HG03108 (cell line): ENCODE results near the gene RALGAPA1.
"Not testable (repeated sequence)": the region's sequence is repeated elsewhere in the genome, so short reads cannot be mapped to it uniquely, and the experiment has no call there.

Experiments
- ATAC-seq: cut with Tn5 transposase; IDR thresholded peaks from one replicate; pipeline ENCODE4 v1.9.1; 2021; ENCODE audit warnings: moderate library complexity; ENCODE audit not compliant: unreplicated experiment

RALGAPA1 gene

GRCh38 chr14:35808638-35809563 lies at the start of gene RALGAPA1:
Gene RALGAPA1 (minus strand): TSS chr14:35809295. CDS start chr14:35808835, 460 bp downstream.
- ATAC-seq: peak; percentile 97

GRCh38 chr14:35858521-35859209 lies 49.6 kb upstream of the RALGAPA1 start:
- no peak for ATAC-seq

GRCh38 chr14:35855876-35856481 lies 46.9 kb upstream of the RALGAPA1 start:
- peak; percentile 96 for ATAC-seq

GRCh38 chr14:35854696-35855270 lies 45.7 kb upstream of the RALGAPA1 start:
- ATAC-seq: no peak

- ATAC-seq: no peak
These were observed 44.1 kb upstream of the RALGAPA1 start for GRCh38 chr14:35853225-35853624.

- ATAC-seq: no peak
These were observed 42.7 kb upstream of the RALGAPA1 start for GRCh38 chr14:35851823-35852222.

GRCh38 chr14:35849122-35849521 lies 40.0 kb upstream of the RALGAPA1 start:
- no peak for ATAC-seq

GRCh38 chr14:35847636-35848035 lies 38.5 kb upstream of the RALGAPA1 start:
- ATAC-seq: no peak

GRCh38 chr14:35844494-35844893 lies 35.4 kb upstream of the RALGAPA1 start:
- no peak for ATAC-seq

GRCh38 chr14:35842245-35842644 lies 33.1 kb upstream of the RALGAPA1 start:
- ATAC-seq: not testable (repeated sequence)

- ATAC-seq: not testable (repeated sequence)
These were observed 32.6 kb upstream of the RALGAPA1 start for GRCh38 chr14:35841704-35842103.

- ATAC-seq: no peak
These were observed 26.3 kb upstream of the RALGAPA1 start for GRCh38 chr14:35835208-35835982.

GRCh38 chr14:35829449-35829848 lies 20.4 kb upstream of the RALGAPA1 start:
- no peak for ATAC-seq

- ATAC-seq: no peak
These were observed 18.8 kb upstream of the RALGAPA1 start for GRCh38 chr14:35827678-35828472.

- ATAC-seq: no peak
These were observed 17.9 kb upstream of the RALGAPA1 start for GRCh38 chr14:35826952-35827416.

- ATAC-seq: peak; percentile 96
These were observed 17.3 kb upstream of the RALGAPA1 start, which contains the start of gene BRMS1L for GRCh38 chr14:35826218-35826951. Gene BRMS1L (plus strand): TSS chr14:35826338. CDS start chr14:35826517, 179 bp downstream.

GRCh38 chr14:35825968-35826217 lies 16.8 kb upstream of the RALGAPA1 start:
- no peak for ATAC-seq

GRCh38 chr14:35824446-35825165 lies 15.5 kb upstream of the RALGAPA1 start:
- not testable (repeated sequence) for ATAC-seq
